OCI-LY1 (cell line): ENCODE results near the gene FAM83F.

ENCODE experiments used
- EZH2 ChIP-seq: fragments of 200-600 bp; sonication (generic), shearing (Covaris generic); IDR thresholded peaks from 2 replicates; pipeline ENCODE4 v1.8.0; 2017; ENCODE audit warnings: borderline replicate concordance, mixed run types, mild to moderate bottlenecking, antibody characterized with exemption, low read length, moderate library complexity, mixed read lengths
- TF ChIP-seq, protein P1 (sequence below): fragments of 200-600 bp; sonication (generic), shearing (Covaris generic); IDR thresholded peaks from 2 replicates; pipeline ENCODE4 v1.5.1; 2017; ENCODE audit warnings: mild to moderate bottlenecking, antibody characterized with exemption, low read length, moderate library complexity, mixed read lengths

DNA sequence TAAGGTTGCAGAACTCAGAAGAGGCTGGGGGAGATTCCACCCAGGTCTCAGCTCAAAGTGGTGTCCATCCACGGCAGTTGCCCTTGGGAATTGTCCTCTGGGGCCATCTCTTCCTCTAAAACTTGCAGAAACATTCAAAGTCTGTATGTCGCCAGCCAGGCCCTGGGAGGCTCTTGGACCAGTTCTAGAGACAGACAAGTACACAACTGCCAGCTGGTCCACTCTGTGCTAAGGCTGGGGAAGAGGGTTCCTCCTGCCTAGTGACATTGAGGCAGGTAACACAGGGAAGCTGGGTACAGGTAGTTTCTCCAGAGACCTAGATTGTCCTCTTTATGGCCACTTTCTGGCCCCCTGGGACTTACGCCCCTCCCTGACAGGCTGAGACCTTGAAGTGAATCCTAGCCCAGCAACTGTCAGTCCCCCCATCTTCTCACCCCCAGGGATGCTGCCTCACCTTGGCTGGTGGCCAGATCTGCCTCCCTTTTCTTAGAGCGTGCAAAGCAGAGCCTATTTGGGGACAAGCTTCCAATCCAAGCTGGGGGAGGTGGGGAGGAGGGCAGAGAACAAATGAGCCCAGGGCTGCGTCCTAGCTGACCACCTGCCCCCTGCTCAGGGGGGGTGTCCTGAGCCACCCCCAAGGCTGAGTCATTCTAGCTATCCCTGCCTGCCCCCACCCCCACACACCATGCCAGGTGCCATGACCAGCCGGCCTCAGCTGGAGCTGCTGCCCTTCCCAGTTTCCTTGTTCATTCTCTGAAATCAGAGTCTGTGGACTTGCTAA lies 8.4 kb downstream of the FAM83F start:
- TF ChIP-seq, protein P1, sequence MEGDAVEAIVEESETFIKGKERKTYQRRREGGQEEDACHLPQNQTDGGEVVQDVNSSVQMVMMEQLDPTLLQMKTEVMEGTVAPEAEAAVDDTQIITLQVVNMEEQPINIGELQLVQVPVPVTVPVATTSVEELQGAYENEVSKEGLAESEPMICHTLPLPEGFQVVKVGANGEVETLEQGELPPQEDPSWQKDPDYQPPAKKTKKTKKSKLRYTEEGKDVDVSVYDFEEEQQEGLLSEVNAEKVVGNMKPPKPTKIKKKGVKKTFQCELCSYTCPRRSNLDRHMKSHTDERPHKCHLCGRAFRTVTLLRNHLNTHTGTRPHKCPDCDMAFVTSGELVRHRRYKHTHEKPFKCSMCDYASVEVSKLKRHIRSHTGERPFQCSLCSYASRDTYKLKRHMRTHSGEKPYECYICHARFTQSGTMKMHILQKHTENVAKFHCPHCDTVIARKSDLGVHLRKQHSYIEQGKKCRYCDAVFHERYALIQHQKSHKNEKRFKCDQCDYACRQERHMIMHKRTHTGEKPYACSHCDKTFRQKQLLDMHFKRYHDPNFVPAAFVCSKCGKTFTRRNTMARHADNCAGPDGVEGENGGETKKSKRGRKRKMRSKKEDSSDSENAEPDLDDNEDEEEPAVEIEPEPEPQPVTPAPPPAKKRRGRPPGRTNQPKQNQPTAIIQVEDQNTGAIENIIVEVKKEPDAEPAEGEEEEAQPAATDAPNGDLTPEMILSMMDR = no peak
- no peak for TF ChIP-seq EZH2
